D341Med (cell line): ENCODE data around the gene TMEM219.

Source experiments
- DNase-seq: peaks from one replicate; pipeline ENCODE4 v3.0.0; 2012; ENCODE audit warnings: low spot score

The TMEM219 gene

DNA sequence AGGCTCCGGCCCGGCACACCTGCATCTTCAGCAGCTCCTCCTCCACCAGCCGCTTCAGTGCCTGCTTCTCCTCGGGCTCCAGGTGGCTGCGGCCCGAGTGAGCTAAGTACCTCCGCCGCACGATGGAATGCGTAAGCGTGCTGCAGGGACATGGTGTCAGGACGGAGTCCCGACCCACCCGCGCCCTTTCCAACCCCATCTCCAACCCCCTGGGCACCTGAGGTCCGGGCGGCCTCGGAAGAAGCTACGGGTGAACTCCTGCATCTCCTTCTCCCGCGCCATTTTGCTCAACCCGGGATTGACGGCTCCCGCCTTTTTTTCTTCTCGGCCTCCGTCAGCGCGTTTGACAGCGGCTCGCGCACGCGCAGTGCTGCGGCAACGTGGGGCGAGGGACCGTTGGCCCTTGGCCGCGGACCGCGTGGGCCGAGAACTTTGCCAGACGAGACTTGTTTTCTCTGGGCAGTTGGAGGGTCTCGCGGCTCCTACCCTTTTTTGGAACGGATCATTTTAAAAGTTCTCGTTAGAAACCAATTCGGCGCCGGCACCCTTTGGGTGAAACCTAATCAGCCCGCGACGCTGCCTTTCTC is 33.5 kb downstream of the TMEM219 start, which contains the start of gene HIRIP3:
TSS of gene HIRIP3 (minus strand) at position 294 of the 587 bp plus-strand sequence. CDS start at position 282, 12 bp downstream.
- peak; percentile 92 for DNase-seq

DNA sequence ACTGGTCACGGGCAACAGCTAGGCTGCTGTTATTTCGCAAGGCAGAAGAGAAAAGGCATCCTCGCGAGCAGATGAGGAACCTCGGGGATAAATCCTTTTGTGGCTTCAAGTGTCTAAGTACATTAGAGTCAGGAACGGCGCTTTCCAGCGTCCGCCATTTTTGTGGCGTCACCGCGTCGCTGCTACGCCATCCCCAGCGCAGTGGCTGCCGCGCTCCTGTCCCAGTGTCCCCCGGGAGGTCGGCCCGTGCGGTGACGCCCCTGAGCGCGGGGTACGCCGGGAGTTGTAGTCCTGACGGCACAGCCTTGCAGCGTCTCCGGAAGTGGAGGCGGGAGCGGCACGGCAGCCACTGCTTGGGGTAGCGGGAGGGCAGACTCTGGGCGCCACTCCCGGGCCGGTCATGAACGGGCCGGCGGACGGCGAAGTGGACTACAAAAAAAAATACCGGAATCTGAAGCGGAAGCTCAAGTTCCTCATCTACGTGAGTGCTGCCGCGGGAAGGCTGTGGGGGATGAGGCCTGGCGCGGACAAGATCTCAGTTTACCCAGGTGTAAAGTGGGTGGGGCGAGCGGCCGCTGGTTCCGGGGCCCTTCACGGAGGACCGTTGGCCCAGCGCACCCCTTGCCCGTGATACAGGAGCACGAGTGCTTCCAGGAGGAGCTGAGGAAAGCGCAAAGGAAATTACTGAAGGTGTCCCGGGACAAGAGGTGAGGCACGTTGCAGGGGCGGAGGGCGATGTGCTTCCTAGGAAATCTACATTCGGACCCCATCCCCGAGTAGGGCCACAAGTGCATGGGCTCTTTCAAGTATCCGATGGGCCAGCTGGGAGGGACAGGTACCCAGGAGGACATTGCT is 34.3 kb downstream of the TMEM219 start, which contains the start of gene INO80E:
TSS of gene INO80E (plus strand) at position 331 of the 855 bp plus-strand sequence. CDS start at position 401, 70 bp downstream.
- peak; percentile 98 for DNase-seq

- no peak for DNase-seq
Observed at GRCh38 chr16:29996766-29997250, 34.9 kb downstream of the TMEM219 start.

DNA sequence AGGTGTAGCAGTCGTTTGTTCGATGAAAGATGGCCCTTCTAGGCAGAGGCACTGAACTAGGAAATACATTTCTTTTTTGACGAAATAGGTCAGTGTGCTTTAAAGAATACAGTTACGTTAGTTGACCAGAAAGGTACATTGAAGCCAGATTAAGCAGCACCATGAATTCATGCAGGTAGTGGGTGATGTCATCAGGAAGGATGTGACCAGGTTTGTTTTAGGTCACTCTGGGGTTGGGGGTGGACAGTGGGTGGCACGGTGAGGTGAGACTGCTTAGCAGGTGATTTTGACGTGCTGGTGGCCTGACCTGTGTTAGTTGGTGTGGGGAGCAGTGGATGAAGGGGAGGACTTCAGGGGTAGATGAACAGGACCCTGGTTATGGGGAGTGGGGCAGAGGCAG is 37.7 kb downstream of the TMEM219 start:
- DNase-seq, result no peak

DNA sequence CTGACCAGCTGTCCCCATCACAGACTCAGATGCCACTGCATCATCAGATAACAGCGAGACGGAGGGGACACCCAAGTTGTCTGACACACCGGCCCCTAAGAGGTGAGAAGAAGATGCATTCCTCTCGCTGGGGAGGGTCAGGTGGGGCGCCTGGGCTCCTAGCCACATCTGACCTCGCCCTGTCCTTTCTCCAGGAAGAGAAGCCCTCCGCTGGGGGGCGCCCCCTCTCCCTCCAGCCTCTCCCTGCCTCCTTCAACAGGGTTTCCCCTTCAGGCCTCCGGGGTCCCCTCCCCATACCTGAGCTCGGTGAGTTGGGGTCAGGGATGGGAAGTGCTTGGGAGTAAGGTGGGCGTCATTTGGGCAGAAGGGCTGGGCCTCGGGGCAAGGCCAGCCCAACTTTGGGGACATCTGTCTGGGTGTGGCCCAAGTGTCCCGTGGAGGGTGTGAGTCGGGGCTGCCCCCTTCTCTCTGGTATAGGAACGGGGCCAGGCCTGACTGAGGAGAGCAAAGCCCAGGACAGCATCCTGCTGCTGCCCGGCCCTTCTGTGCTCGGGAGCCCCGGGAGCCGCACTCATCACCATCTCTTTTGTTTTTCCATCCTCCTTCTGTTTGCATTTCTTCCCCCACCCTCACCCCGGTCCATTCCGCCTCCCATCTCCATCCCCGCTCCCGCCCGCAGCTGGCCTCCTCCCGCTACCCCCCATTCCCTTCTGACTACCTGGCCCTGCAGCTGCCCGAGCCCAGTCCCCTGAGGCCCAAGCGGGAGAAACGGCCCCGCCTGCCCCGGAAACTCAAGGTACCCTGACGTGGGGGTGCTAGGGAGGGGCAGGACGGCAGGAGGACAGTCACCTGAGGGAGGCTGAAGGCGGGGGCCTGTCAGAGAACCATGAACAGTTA is 39.1 kb downstream of the TMEM219 start:
- no peak for DNase-seq

GRCh38 chr16:30002614-30003346 is 40.9 kb downstream of the TMEM219 start:
- DNase-seq, result no peak

DNA sequence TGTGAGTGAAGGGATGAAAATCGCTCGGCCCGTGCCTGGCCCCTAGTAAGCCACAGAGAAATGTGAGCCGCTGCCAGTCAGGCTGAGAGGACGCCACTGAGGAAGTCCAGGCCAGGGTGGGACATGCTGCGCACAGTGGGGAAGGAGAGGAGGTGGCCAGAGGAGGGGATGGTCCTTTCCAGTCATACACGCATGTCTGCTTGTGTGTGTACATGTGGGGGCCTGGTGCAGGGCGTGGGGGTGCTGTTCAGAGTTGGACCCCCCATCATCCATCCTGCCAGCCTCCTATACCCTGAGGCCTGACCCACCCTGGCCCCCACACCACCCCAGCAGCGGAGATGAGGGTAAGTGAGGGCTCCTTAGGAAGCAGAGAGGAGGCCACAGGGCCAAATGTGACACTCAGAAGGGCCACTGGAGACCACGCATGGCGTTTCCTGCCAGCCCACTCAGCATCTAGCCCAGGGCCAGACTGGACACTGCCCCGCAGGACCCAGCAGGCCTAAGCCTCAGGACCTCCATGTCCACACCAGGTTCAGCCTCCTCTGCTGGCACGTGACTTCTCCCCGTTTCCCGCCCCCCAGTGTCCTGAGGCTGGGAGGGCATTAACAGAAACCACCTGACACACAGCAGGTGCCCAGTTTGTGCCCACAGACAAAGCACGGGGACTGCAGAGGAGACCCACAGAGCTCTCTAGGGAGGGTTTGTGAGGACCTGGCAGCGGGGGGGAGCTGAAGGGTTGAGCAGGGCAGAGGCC is 42.0 kb downstream of the TMEM219 start:
- DNase-seq, result no peak

DNA sequence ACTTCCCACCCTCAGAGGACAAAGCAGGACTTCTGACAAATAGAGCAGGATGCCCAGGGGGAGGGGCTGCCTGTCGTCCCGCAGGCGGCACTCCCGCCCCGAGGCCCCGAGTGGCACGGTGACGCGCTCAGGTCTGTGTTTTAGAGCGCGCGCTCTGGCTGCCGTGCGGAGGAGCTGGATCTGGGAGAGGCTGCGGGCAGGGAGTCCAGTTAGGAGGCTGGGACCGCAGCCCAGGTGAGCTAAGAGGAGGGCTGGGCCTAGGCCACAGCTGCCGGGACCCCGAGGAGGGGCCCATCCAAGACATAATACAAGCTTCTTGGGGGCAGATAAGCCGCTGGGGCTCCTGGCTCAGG is 42.5 kb downstream of the TMEM219 start:
- DNase-seq, result no peak

DNA sequence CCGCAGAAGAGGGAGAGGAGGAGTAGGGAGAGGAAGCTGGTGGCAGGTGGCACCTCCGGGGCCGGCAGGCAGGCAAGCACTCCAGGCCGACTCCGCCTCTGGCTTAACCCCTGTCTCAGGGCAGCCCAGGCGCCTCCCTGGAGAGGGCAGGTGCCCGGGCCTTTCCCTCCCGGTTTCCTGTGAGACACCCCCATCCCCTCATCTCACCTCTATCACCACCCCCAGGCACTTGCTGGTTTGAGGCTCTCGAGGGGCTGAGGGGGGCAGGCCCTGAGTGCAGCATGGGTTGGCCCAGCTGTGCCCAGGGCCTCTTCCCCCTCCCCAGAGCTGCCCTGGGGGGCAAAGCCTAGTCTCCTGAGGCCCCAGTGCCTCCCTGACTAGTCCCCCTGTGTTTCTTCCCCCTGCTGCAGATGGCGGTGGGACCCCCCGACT is 42.9 kb downstream of the TMEM219 start:
- DNase-seq, result peak; percentile 57

GRCh38 chr16:30005341-30006094 is 43.6 kb downstream of the TMEM219 start:
- peak; percentile 82 for DNase-seq

DNA sequence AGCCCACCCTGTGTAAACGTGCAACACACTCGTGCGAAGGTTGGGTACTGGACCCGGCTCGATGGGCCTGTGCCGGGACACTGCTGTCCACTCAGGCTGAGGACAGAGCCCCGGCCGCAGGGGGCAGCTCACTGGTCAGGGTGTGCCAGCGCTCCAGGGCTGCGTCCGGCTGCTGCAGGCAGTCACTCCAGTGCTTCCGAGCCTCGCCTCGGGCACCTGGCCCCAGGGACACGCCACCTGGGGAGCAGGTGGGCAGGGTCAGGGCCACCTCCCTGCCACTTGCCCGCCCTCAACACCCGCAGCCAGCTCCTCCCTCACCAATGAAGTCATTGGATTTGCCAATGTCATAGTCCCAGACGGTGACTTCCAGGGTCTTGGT is 44.2 kb downstream of the TMEM219 start:
- no peak for DNase-seq

DNA sequence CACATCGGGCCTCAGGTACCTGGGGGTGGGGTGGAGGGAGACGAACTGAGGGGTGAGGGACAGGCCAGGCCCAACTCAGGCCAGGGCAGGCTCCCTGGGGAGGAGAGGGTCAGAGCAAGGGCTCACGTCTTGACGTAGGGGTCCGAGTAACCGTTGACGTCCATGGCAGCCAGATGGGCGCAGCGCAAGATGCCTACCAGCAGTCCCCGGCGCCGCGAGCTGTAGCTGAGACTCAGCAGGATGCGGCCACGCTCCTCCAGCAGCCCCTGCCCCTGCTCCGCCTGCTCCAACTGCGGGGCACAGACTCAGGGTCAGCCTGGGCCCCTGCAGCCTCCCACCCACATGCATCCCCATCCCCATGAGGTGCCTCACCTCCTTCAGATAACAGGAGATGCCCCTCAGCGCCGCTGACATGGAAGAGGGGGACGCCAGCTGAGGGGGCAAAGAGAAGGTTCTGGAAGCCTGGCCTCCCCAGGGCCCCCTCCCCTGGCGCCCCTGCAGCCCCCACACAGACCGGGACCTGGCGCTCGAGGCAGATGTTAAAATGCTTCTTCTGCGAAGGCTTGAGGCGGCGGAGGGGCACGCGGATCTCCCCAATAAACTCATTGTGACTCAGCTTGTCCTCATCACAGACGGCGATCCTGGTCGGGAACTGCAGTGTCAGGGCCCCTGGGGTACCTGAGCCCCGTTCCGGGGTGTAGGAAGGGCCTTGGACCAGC is 44.9 kb downstream of the TMEM219 start:
- DNase-seq, result no peak

DNA sequence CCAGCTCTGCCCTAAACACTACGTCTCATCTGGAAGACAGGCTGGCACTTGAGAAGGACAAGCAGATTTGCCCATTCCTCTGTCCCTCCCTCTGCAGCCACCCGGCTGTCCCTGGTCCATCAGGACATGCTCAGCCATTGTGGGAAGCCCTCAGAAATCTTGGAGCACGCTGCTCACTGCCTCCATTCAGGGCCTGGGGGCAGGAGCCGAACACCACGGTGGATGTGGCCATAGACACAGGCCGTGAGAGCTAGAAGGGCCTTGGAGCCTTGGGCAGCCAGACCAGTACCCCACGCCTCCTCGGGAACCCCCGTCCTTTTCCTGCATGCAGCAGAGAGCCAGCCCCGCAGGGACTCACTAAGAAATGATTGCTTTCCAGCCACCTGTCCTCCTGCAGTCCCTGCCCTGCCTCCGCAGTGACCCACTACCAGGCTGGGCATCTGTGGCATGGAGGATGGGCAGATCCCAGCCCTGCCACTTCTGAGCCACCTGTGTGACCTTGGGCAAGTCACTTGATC is 45.6 kb downstream of the TMEM219 start:
- no peak for DNase-seq

DNA sequence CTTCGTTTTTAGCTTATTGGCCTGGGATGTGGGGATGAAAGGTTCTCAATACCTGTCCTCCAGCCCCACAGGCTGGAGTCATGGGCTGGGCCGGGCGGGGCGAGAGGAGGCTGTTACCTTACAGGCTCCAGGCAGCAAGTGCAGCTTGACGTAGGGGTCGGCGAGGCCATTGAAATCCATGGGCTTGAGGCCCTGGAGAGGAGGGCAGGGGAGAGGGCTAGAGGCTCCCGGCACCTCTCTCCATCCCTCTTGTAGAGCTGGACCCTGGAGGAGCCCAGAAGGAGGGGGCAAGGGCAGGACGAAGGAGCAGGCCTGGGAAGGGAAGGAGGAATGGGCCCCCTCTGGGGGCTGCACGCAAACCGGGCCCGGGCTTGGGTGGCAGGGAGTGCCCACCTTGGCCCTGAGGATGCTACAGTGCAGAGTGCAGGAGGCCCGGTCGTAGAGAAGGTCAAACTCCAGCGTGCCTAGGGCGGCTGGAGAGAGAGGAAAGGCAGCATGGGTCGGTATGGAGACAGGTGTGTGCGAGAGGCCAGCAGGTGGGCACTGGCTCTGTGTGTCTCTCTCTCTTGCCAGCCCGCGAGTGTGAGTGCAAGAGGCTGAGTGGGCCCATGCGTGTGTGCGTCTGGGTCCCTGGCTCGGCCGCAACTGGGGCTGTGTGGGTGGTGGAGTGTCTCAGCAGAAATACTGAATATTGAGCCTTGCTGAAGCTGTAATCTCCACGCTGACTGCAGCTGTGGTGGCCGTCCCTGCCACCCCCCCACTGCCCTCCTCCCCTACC is 47.4 kb downstream of the TMEM219 start:
- DNase-seq, result no peak

- no peak for DNase-seq
Observed at GRCh38 chr16:30009990-30010843, 48.3 kb downstream of the TMEM219 start.

DNA sequence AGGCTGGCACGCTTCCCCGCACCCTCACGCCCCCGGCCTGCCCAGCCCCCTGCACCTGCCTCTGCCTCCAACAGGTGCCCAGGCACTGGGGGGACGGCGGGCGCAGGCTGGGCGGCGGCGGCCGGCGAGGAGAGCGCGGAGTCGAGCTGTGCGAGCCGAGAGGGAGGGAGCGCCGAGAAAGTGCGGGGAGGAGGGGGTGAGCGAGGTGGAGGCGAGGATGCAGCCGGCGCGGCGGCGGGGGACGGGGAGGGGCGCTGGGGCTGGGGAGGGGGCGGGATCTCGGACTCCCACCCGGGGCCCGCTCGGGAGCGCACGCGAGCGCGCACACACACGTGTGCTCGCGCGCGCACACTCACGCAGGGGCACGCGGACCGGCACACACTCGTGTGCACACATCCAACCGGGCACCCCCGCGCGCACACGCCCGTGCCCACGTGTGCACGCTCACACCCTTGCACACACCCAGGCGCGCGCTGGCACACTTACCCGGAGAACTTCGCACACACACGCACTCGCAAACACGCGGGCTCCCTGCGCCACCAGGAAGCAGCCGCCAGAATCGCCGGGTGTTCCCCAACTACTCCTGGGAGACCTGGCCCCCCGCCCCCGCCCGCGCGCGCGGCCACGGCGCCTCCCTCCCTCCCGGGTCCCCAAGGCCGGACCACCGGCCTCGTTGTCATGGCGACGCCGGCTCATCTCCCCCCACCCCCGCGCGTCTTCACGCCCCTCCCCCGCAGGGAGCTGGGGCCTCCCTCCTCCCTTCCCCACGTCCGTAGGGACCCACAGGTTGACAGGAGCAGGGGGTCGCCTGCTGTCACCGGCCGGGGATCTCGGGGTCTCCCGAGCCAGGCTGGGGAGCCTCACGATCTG is 49.2 kb downstream of the TMEM219 start, which contains the start of gene DOC2A:
TSS of gene DOC2A (minus strand) at position 184 of the 870 bp plus-strand sequence. CDS start 805 bp downstream, outside the sequence.
- peak; percentile 85 for DNase-seq
